GM19455 (cell line): ENCODE measurements around the gene RNF169.
"Not testable (repeated sequence)": the region's sequence is repeated elsewhere in the genome, so short reads cannot be mapped to it uniquely, and the experiment has no call there.

Experiments used
- ATAC-seq: cut with Tn5 transposase; IDR thresholded peaks from one replicate; pipeline ENCODE4 v1.9.1; 2021; ENCODE audit not compliant: unreplicated experiment

RNF169 gene

GRCh38 chr11:74768172-74768651 is 19.6 kb downstream of the RNF169 start:
- ATAC-seq: not testable (repeated sequence)

GRCh38 chr11:74769055-74769707 is 20.5 kb downstream of the RNF169 start:
- no peak for ATAC-seq

GRCh38 chr11:74770456-74770855 is 21.8 kb downstream of the RNF169 start:
- ATAC-seq: no peak

GRCh38 chr11:74771139-74771538 is 22.5 kb downstream of the RNF169 start:
- no peak for ATAC-seq

GRCh38 chr11:74773476-74773875 is 24.8 kb downstream of the RNF169 start:
- no peak for ATAC-seq

- no peak for ATAC-seq
Observed at GRCh38 chr11:74775762-74776161, 27.1 kb downstream of the RNF169 start.

GRCh38 chr11:74776546-74776945 is 27.9 kb downstream of the RNF169 start:
- ATAC-seq: no peak

GRCh38 chr11:74777038-74777437 is 28.4 kb downstream of the RNF169 start:
- ATAC-seq: no peak

GRCh38 chr11:74777877-74778276 is 29.2 kb downstream of the RNF169 start:
- ATAC-seq: no peak

- ATAC-seq: no peak
Observed at GRCh38 chr11:74778581-74778980, 29.9 kb downstream of the RNF169 start.

GRCh38 chr11:74780248-74781005 is 31.8 kb downstream of the RNF169 start:
- ATAC-seq: no peak

GRCh38 chr11:74783241-74783871 is 34.7 kb downstream of the RNF169 start:
- ATAC-seq: peak; percentile 73

GRCh38 chr11:74784234-74784633 is 35.6 kb downstream of the RNF169 start:
- no peak for ATAC-seq

- ATAC-seq: no peak
Observed at GRCh38 chr11:74784726-74785125, 36.1 kb downstream of the RNF169 start.

GRCh38 chr11:74786574-74786973 is 37.9 kb downstream of the RNF169 start:
- ATAC-seq: no peak

- ATAC-seq: no peak
Observed at GRCh38 chr11:74791333-74792100, 42.9 kb downstream of the RNF169 start.

- ATAC-seq: no peak
Observed at GRCh38 chr11:74806267-74806666, 57.6 kb downstream of the RNF169 start.

GRCh38 chr11:74809801-74810200 is 61.2 kb downstream of the RNF169 start:
- ATAC-seq: no peak

GRCh38 chr11:74815966-74816365 is 67.3 kb downstream of the RNF169 start:
- ATAC-seq: no peak

GRCh38 chr11:74816664-74817063 is 68.0 kb downstream of the RNF169 start:
- no peak for ATAC-seq

GRCh38 chr11:74818283-74818946 is 69.8 kb downstream of the RNF169 start:
- no peak for ATAC-seq
